SK-N-DZ (cell line): ENCODE data around the gene PCF11.
A peak's percentile ranks its signal among the peaks of the same experiment; 100 is the strongest.
"Not testable (repeated sequence)": the region's sequence is repeated elsewhere in the genome, so short reads cannot be mapped to it uniquely, and the experiment has no call there.

Experiments used
- DNase-seq: peaks from one replicate; pipeline ENCODE4 v3.0.0-alpha.2; 2015; ENCODE audit warnings: low spot score

The PCF11 gene

GRCh38 chr11:83191491-83191890 is 34.6 kb downstream of the PCF11 start:
- no peak for DNase-seq

GRCh38 chr11:83191986-83192385 is 35.1 kb downstream of the PCF11 start:
- no peak for DNase-seq

DNA sequence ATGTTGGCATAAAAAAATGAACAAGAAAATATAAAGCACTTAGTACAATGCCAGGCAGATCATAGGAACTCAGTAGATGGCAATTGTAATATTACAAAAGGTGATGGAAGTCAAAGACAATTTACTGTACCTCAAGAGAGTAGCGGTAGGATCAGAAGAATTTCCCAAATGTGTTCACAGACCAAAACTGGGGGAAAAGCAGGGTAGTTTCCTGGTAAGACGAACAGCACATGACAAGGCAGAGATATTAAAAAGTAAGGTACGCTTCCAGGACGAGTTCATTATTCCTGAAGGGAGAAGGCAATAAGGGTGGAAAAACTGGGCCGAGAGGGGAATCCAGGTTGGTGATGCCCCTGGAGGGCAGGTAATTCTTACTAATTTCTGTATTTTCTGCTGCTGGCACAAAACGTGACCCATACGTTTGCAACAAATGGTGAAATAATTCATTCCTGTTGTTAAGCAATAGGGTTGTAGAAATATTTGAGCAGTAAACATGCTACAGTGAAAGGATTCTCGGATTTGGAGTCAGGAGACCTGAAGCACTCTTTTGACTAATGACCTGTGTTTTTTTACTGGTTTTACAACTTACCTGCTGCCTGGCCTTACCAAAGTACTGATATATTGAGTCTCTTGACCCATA is 35.8 kb downstream of the PCF11 start:
- no peak for DNase-seq

GRCh38 chr11:83193315-83194280 is 36.7 kb downstream of the PCF11 start, which contains the start of gene ANKRD42:
TSS of gene ANKRD42 (plus strand) at chr11:83193712. CDS start at chr11:83194671, 959 bp downstream.
- DNase-seq: peak; percentile 94

DNA sequence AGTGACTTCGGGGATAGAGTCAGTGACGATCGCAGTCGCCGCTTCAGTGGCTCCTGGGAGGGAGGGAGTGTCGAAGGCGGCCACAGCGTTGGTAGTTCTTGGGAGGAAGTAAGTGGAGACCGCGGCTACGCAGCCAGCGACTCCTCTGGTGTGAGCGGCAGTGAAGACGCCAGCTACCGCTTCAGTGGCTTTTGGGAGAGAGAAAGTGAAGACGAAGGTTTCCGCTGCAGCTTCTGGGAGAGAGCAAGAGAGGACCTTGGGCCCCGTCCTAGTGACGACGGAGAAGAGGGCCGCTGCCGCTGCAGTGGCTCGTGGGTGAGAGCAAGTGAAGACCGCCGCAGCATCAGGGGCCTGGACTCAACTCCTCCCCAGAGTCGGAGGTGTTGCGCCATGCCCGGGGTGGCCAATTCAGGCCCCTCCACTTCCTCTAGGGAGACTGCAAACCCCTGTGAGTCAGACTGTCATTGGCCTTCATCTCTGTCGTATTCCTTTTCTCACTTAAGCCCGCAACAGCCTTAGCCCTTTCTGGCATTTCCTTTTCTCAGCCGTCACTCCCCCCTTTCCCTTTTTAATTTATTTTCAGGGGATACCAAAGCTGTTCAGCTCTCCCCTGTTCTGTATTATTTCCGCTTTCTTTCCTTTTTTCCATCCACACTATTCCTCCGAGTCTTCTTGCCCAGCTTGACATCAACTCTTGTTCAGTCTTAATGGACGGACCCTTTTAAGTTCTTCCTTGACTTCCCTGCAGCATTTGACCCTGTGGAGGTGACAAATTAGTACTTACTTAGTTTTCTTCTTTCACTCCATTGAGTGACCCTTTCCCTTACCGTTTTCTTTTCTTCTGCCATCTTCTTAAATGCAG is 37.6 kb downstream of the PCF11 start:
- peak; percentile 24 for DNase-seq

- no peak for DNase-seq
Observed at GRCh38 chr11:83195143-83195466, 38.2 kb downstream of the PCF11 start.

DNA sequence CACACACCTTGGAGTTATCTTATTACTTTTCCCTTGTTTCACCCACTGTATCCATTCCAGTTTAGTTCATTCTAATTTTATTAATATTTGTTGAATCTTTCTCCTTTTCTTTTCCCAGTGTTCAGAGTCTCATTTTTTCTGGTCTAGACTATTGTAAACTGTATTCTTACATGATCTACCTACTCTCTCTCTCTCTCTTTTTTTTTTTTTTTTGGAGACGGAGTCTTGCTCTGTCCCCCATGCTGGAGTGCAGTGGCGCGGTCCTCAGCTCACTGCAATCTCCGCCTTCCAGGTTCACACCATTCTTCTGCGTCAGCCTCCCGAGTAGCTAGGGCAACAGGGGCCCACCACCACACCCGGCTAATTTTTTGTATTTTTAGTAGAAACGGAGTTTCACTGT is 38.7 kb downstream of the PCF11 start:
- no peak for DNase-seq

GRCh38 chr11:83200035-83200434 is 43.1 kb downstream of the PCF11 start:
- no peak for DNase-seq

DNA sequence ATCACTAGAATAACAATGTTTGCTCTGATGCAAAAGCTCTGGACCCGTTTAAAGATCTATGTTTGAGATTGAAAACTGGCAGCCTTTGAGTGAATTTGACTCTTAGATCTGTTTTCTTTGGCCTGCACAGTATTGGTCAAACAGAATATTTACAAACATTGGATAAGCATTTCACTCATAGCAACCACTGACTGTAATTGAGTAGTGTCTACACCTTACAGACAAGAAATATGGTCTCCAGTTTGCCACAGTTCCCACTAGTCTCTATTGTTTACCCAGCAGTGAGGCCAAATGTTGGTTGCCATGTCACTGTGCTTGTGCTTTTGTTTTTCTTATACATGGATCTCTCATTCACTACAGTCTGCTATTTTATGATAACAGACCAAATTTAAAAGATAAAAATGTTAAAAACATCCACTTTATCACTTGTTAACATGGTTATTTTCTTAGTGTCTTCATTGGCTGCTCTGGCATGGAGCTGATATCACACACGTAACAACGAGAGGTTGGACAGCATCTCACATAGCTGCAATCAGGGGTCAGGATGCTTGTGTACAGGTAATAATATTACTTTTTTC is 48.8 kb downstream of the PCF11 start:
- no peak for DNase-seq

GRCh38 chr11:83206221-83206620 is 49.3 kb downstream of the PCF11 start:
- no peak for DNase-seq

GRCh38 chr11:83206771-83207382 is 49.9 kb downstream of the PCF11 start:
- not testable (repeated sequence) for DNase-seq

- DNase-seq: peak; percentile 41
Observed at GRCh38 chr11:83219095-83219494, 62.2 kb downstream of the PCF11 start.

- no peak for DNase-seq
Observed at GRCh38 chr11:83220260-83220659, 63.3 kb downstream of the PCF11 start.

DNA sequence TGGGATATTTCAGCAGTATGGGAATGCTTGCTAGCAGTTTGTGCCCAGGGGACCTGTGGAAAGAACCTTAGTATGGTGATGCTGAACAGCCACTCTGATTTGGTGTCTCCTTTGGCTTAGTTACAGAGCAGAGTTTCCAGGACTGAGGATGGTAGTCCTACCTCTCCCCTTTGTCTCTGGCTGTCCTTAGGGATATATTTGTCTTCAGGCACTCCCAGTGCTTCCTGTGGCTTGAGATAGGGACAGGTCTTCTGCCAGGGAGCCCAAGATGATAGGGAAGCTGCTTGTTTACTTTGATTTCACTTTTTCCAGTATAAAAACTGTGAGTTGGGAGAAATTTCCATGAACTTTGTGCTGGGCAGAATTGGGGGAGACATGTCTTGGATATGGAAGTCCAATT is 64.8 kb downstream of the PCF11 start:
- DNase-seq: no peak

DNA sequence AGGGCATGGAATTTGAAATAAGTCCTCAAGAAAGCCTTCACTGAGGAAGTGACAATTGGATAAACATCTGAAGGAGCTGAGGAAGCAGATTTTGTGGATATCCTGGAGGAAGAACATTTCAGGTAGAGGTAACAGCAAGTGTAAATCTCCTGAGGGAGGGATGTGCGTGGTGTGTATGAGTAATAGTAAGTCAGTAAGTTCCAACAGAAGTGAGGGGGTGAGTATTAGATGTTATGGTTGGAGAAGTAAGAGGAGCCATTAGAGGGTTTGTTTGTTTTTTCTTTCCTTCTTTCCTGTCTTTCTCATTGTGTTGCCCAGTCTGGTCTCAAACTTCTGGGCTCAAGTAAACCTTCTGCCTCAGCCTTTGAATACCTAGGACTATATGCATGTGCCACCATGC is 65.6 kb downstream of the PCF11 start:
- DNase-seq: no peak

GRCh38 chr11:83223457-83223856 is 66.5 kb downstream of the PCF11 start:
- DNase-seq: no peak

DNA sequence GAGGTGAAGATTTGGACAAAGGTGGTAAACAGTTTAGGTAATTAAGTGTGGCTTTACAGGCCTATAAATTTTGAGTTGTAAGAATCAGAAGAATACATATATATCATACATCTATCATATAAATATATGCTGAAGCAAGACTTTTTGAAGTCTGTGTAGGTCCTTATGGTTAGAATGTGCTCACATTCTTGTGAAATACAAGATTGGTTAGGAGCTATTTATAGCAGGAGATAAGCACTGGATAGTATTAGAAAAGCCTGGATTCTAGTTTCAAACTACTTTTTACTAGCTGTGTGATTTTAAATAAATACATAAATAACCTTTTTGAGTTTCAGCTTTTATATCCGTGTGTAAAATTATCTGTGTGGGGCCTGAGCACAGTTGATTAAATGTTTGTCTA is 78.9 kb downstream of the PCF11 start:
- no peak for DNase-seq
